Stimulated activated CD4-positive, alpha-beta T cell treated with anti-CD3 and anti-CD28 coated beads, Interleukin-1b, Interleukin-23, amount 100 ng/mL, for 1 hour (primary cell): ENCODE data around the gene MACROH2A1.

Source experiments
- DNase-seq, 2 donors: peaks; one replicate each; pipeline ENCODE4 v3.0.0-alpha.2; 2020; ENCODE audit warnings: low read depth in 2 of 2

Gene MACROH2A1

GRCh38 chr5:135313946-135314345 is 85.1 kb downstream of the MACROH2A1 start:
- DNase-seq = no peak

DNA sequence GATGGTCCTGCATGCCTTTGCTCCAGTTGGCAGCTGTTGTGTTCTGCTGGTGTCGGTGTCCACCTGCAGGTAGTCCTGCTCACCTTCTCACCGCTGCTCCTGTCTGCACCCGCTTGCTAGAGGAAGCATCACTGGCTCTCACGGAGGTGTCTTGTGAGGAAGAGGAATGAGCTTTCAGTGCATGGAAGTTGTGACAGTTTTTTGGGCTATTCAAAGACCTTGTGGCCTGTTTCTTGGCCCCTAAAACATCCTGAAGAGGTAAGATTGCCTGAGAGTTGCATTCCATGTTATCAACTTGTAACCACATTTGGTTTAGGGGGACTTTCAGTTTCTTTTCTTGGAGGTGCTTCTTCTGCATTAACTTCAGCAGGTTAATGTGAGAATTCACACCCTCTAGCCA is 85.6 kb downstream of the MACROH2A1 start:
- DNase-seq = no peak

DNA sequence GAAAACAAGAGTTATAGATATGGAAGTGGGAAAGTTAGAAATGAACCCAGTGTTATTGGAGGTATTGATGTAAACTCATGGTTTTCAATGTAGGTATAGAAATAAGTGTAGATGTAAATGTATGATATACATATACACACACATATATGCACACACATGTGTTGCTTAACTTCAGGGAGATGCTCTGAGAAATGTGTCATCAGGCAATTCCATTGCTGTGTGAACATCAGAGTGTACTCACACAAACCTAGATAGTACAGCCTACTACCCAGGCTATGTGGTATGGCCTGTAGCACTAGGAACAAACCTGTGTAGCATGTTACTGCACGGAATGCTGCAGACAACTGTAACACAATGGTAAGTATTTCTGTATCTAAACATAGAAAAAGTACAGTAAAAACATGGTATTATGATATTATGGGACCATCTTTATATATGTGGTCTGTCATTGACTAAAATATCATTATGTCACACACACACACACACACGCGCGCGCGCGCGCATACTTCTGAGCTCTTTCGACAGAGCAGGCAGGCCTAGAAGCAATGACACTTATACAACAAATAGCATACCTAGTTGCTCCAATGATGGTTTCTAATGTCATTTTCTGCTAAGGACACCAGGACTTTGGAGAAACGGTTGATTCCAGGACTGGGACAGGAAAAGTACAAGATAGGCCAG is 86.6 kb downstream of the MACROH2A1 start:
- DNase-seq = no peak

DNA sequence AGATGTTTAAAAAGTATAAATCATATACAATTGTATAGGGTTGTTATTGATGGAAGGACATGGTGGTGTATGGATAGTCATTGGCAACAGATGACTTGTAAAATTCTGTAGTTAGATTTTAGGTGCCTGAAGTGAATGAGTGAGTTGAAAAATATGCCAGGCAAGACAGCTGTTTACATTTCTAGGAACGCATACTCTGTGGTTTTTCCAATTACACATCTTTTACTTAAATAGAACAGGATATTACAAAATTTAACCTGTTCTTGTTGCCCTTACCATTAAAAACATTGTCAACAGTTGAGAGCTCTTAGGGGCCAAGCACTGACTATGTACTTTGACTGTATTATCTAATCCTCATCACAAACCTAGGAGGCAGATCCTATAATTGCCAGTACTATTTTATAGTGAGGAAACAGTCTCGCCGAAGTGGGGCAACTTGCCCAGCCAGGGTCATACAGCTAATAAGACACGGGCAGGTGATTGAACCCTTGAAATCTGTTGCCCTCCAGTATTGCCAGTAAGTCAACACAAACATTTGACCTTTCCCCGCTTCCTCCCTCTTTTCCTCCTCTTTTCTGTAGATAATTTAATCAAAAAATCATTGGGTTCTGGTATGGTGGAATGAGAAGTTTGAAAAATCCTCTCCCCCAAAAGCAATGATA is 88.6 kb downstream of the MACROH2A1 start:
- DNase-seq = no peak

DNA sequence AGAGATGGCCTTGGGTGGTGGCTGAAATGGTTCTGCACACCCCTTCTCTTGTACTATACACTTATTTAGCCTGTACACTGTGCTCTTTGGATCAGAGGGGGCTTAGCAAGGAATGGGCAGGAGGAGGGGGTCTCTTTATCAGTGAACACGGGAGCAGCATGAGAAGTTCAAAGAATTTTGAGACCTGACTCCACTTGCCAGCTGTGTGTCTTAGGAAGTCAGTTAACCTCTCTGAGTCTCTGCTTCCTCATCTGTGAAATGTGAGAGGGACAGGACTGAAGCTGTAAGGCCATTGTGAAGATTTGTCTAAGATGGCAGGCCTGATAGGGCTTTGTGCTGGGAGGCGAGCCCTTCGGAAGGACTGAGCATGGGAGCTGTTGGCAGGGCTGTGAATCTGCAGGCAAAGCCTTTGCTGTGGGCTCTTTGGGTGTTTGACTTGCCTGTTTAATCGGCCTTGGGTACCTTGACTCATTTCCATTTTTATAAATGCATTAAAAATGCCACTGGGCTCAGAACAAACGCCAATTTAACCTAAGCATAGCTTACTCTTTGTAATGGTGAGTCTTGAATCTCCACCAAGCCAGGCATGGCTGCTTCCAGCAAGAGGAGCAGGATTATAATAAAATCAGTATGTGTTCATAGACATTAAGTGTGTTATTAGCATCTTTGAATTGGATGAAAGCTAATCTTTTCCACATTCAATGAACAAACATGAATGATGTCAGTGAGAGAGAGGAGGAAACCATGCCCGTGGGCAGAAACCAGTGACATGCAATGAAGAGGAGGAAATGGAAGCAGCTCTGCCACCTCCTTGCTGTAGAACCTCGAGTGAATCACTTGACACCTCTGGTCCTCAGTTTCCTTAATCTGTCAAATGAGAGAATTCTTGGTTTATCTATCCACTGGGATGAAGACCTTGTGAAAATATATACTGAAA is 89.4 kb downstream of the MACROH2A1 start:
- no peak for DNase-seq

- no peak for DNase-seq
These were observed 90.3 kb downstream of the MACROH2A1 start for GRCh38 chr5:135308752-135309151.

GRCh38 chr5:135308245-135308644 is 90.8 kb downstream of the MACROH2A1 start:
- no peak for DNase-seq

GRCh38 chr5:135307143-135307903 is 91.7 kb downstream of the MACROH2A1 start:
- DNase-seq = no peak

GRCh38 chr5:135306557-135306956 is 92.5 kb downstream of the MACROH2A1 start:
- DNase-seq = no peak

GRCh38 chr5:135304352-135305221 is 94.4 kb downstream of the MACROH2A1 start:
- DNase-seq = no peak

GRCh38 chr5:135303582-135304173 is 95.4 kb downstream of the MACROH2A1 start:
- no peak for DNase-seq

DNA sequence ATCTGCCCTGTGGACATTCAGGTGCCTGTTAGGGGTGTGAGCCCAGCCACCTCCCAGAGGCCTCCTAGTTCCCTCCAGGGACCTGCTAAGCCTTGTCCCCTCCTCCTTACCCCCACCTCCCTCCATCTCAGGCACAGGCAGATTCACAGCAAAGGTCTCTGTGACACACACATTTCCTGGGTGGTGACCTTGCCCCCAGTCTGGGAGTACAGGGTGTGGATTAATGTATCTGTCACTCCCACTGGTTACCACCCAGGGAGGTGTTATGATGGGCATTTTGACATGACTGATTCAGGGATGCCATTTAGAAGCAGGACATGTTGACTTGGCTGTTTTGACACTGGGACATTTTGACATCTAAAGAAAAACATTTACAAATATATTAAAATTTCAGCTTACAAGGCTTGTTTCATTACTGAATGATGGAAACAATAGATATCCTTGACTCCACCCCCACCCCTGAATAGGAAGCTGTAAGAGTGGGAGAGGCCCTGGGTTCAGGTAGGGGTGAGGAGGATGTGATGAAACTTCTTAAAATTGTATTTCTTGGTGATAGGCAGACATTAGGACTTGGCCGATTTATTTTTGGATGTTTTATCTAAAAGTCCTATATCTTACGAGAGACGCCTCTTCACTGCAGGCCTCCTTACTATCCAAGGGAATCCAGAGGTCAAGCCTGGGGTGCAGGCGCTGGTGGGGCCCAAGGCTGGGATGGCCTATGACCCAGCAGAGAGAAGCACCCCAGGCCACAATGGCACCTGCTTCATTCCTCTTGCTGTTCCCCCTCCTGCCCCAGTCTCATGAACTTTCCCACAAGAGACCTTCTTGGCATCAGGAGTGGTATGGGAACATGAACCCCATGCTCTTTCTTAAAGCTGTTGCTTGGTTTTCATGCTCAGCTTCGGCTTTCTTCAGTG is 101.9 kb downstream of the MACROH2A1 start:
- DNase-seq = no peak

DNA sequence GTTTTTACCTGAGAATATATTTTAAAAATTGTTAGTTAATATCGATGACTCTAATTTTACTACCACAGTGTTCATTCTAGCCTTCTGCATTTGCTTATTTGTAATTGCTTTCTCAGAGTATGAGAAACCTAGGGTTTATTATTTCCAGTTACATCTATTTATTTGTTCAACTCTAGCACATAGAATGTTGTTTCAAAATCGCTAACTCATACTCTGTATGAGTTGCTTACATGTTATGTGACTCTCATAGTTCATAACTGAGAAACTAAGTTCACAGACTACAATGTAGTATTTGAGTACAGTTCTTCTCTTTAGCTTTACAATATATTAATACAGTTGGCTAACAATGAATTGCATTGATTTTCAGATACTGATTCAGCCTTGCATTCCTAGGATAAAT is 103.2 kb downstream of the MACROH2A1 start:
- DNase-seq = no peak

- no peak for DNase-seq
These were observed 104.2 kb downstream of the MACROH2A1 start for GRCh38 chr5:135294793-135295192.

- no peak for DNase-seq
These were observed 109.4 kb downstream of the MACROH2A1 start for GRCh38 chr5:135289651-135290050.

DNA sequence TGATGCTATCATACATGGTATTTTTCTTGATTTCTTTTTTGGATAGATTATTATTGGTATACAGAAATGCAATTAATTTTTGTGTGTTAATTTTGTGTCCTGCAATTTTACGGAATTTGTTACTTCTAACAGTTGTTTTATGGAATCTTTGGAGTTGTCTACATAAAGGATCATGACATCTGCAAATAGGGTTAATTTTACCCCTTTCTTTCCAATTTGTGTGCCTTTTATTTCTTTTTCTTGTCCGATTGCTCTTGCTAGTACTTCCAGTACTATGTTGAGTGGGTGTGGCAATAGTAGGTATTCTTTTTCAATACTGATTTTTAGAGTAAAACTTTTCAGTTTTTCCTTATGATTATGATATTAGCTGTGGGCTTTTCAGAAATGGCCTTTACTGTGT is 111.5 kb downstream of the MACROH2A1 start:
- no peak for DNase-seq
